Hepatocyte (in vitro differentiated cells): ENCODE results near the gene KCTD15. TPM values are rescaled to one million over a fixed set of nuclear protein-coding genes. Genes with fewer than 3 reads are reported as not detected.

ENCODE experiments used
- DNase-seq: peaks from one replicate; pipeline ENCODE4 v3.0.0-alpha.2; 2016; ENCODE audit warnings: low spot score
- H2AFZ ChIP-seq: fragments of 200-600 bp; sonication (generic); 2 replicates; pipeline ENCODE4 v1.6.0; 2016; ENCODE audit warnings: antibody characterized with exemption, mild to moderate bottlenecking
- H3K27ac ChIP-seq: fragments of 200-600 bp; sonication (generic); 2 replicates; pipeline ENCODE4 v1.5.1; 2016; ENCODE audit warnings: mild to moderate bottlenecking
- H3K27me3 ChIP-seq: fragments of 200-600 bp; sonication (generic); 2 replicates; pipeline ENCODE4 v1.6.1; 2016
- H3K36me3 ChIP-seq: fragments of 200-600 bp; sonication (generic); replicated peaks from 2 replicates; pipeline ENCODE4 v1.5.1; 2016; ENCODE audit warnings: low read depth; ENCODE audit not compliant: insufficient read depth
- H3K4me1 ChIP-seq: fragments of 200-600 bp; sonication (generic); 2 replicates; pipeline ENCODE4 v1.5.1; 2016; ENCODE audit warnings: mild to moderate bottlenecking, moderate library complexity; ENCODE audit not compliant: insufficient read depth
- H3K4me2 ChIP-seq: fragments of 200-600 bp; sonication (generic); 2 replicates; pipeline ENCODE4 v1.6.0; 2016
- H3K4me3 ChIP-seq: fragments of 200-600 bp; sonication (generic); 2 replicates; pipeline ENCODE4 v1.5.1; 2016; ENCODE audit warnings: mild to moderate bottlenecking
- H3K79me2 ChIP-seq: fragments of 200-600 bp; sonication (generic); 2 replicates; pipeline ENCODE4 v1.6.0; 2017; ENCODE audit warnings: mild to moderate bottlenecking
- H3K9me2 ChIP-seq: fragments of 200-600 bp; sonication (generic); replicated peaks from 2 replicates; pipeline ENCODE4 v1.6.0; 2017; ENCODE audit warnings: mild to moderate bottlenecking; ENCODE audit not compliant: insufficient read depth
- H3K9me3 ChIP-seq: fragments of 200-600 bp; sonication (generic); 2 replicates; pipeline ENCODE4 v1.5.1; 2016; ENCODE audit warnings: low read depth, mild to moderate bottlenecking
- H4K20me1 ChIP-seq: fragments of 200-600 bp; sonication (generic); 2 replicates; pipeline ENCODE4 v1.6.0; 2016; ENCODE audit warnings: mild to moderate bottlenecking; ENCODE audit not compliant: insufficient read depth, poor library complexity, severe bottlenecking
- CTCF ChIP-seq: fragments of 200-600 bp; sonication (generic); IDR thresholded peaks from 2 replicates; pipeline ENCODE4 v1.5.1; 2016; ENCODE audit warnings: antibody characterized with exemption, mild to moderate bottlenecking; ENCODE audit not compliant: poor library complexity
- EZH2 ChIP-seq: fragments of 200-600 bp; sonication (generic); IDR thresholded peaks from 2 replicates; pipeline ENCODE4 v1.6.1; 2016; ENCODE audit warnings: antibody characterized with exemption, mild to moderate bottlenecking, borderline replicate concordance
- EZH2phosphoT487 ChIP-seq: fragments of 200-600 bp; sonication (generic); IDR thresholded peaks from one replicate; pipeline ENCODE4 v1.6.1; 2018; ENCODE audit warnings: antibody characterized with exemption, mild to moderate bottlenecking, low read depth, moderate library complexity; ENCODE audit not compliant: unreplicated experiment, severe bottlenecking
- WGBS: methylation state at CpG from one replicate; pipeline ENCODE4 v1.1.6; 2016; ENCODE audit warnings: low lambda C conversion rate; ENCODE audit errors: missing lambda C conversion rate; 5-methylcytosine and 5-hydroxymethylcytosine counted together
- polyA plus RNA-seq: library from polyadenylated mRNA; unstranded; fragments of >200 nt; fragmentation: Nextera tagmentation; extraction: Ambion mirVana; gene quantifications from 2 replicates; pipeline ENCODE4 v1.2.1, GENCODE V29; 2016
- total RNA-seq: library from RNA; depleted of rRNA; stranded (reverse); fragments of >200 nt; gene quantifications from 2 replicates; pipeline ENCODE4 v1.2.3, GENCODE V29; 2014

KCTD15 gene
- total and polyA plus RNA-seq, 2 experiments from 2014 or later, result 10.1 to 55.8 TPM

- H3K4me1 ChIP-seq, result no peaks in the 10 kb centered on the region
- H3K4me3 ChIP-seq, result no peak overlapping the region
- no peak overlapping the region for H2AFZ ChIP-seq
- 72% methylated on average over 7 of the region's 7 CpGs for WGBS
- TF ChIP-seq EZH2, result no peak
- TF ChIP-seq EZH2phosphoT487, result no peak
- no peak for TF ChIP-seq CTCF
- H3K27me3 ChIP-seq, result no peaks in the 10 kb centered on the region
- no peak overlapping the region for H3K4me2 ChIP-seq
- no peaks in the 10 kb centered on the region for H3K79me2 ChIP-seq
- H3K27ac ChIP-seq, result no peak overlapping the region
- no peaks in the 10 kb centered on the region for H3K36me3 ChIP-seq
- no peak for DNase-seq
- no peaks in the 10 kb centered on the region for H4K20me1 ChIP-seq
- H3K9me3 ChIP-seq, result no peaks in the 10 kb centered on the region
- no peaks in the 10 kb centered on the region for H3K9me2 ChIP-seq
These were observed 29.9 kb downstream of the KCTD15 start for GRCh38 chr19:33826521-33826920.

GRCh38 chr19:33828266-33829075, 31.8 kb downstream of the KCTD15 start:
- Histone ChIP-seq H3K36me3 (no peaks in the 10 kb centered on the region), H4K20me1 (no peaks in the 10 kb centered on the region), H3K9me2 (no peaks in the 10 kb centered on the region), H3K79me2 (no peaks in the 10 kb centered on the region), H3K4me1 (no peaks in the 10 kb centered on the region), H3K9me3 (no peaks in the 10 kb centered on the region), H3K4me3 (no peak overlapping the region), H2AFZ (no peak overlapping the region), H3K4me2 (no peak overlapping the region), H3K27me3 (no peaks in the 10 kb centered on the region), H3K27ac (no peak overlapping the region)
- no peak for TF ChIP-seq CTCF
- TF ChIP-seq EZH2phosphoT487, result no peak
- no peak for TF ChIP-seq EZH2
- 91% methylated on average over 13 of the region's 13 CpGs for WGBS
- no peak for DNase-seq

GRCh38 chr19:33830264-33830663, 33.6 kb downstream of the KCTD15 start:
- no peaks in the 10 kb centered on the region for H3K79me2 ChIP-seq
- TF ChIP-seq EZH2phosphoT487, result no peak
- no peak for TF ChIP-seq EZH2
- no peak for TF ChIP-seq CTCF
- H3K36me3 ChIP-seq, result no peaks in the 10 kb centered on the region
- WGBS, result 94% methylated on average over 3 of the region's 3 CpGs
- H3K4me3 ChIP-seq, result no peak overlapping the region
- no peaks in the 10 kb centered on the region for H3K27me3 ChIP-seq
- DNase-seq, result no peak
- H3K4me1 ChIP-seq, result no peaks in the 10 kb centered on the region
- H2AFZ ChIP-seq, result no peak overlapping the region
- no peaks in the 10 kb centered on the region for H3K9me2 ChIP-seq
- no peaks in the 10 kb centered on the region for H3K9me3 ChIP-seq
- H3K4me2 ChIP-seq, result no peak overlapping the region
- H3K27ac ChIP-seq, result no peak overlapping the region
- H4K20me1 ChIP-seq, result no peaks in the 10 kb centered on the region
